Cardiac muscle cell (in vitro differentiated cells and primary cell): Measurements from ENCODE around the gene LRMDA. TPM values are rescaled to one million over a fixed set of nuclear protein-coding genes. Genes with fewer than 3 reads are reported as not detected.

Experiments used
- DNase-seq, 2 donors: peaks; one replicate each; pipeline versions ENCODE4 v3.0.0 to v3.0.0-alpha.2; 2010 to 2017; ENCODE audit warnings: low read depth in 1 of 2, low spot score in 1 of 2
- H3K27ac ChIP-seq: fragments of 200-600 bp; sonication (generic); 2 replicates; pipeline ENCODE4 v1.5.1; 2016
- H3K27me3 ChIP-seq: fragments of 200-600 bp; sonication (generic); 2 replicates; pipeline ENCODE4 v1.6.0; 2016; ENCODE audit warnings: control low read depth
- H3K36me3 ChIP-seq: fragments of 200-600 bp; sonication (generic); 2 replicates; pipeline ENCODE4 v1.5.1; 2016; ENCODE audit warnings: control low read depth
- H3K4me1 ChIP-seq: fragments of 200-600 bp; sonication (generic); 2 replicates; pipeline ENCODE4 v1.8.1; 2017; ENCODE audit warnings: low read depth, mild to moderate bottlenecking, mixed run types
- H3K4me3 ChIP-seq: fragments of 200-600 bp; sonication (generic); 2 replicates; pipeline ENCODE4 v1.5.1; 2016; ENCODE audit warnings: mild to moderate bottlenecking
- H3K9me3 ChIP-seq: fragments of 200-600 bp; sonication (generic); 2 replicates; pipeline ENCODE4 v1.5.1; 2017; ENCODE audit warnings: low read depth, mild to moderate bottlenecking, control low read depth
- CTCF ChIP-seq: IDR thresholded peaks from 2 replicates; pipeline ENCODE4 v1.5.1; 2012; ENCODE audit warnings: low read depth, mild to moderate bottlenecking, low read length
- polyA plus RNA-seq: library from polyadenylated mRNA; unstranded; fragments of >200 nt; fragmentation: Nextera tagmentation; extraction: Ambion mirVana; gene quantifications from 2 replicates; pipeline ENCODE4 v1.2.1, GENCODE V29; 2016
- total RNA-seq: library from RNA; depleted of rRNA; stranded (reverse); fragments of >200 nt; gene quantifications from 2 replicates; pipeline ENCODE4 v1.2.3, GENCODE V29; 2016

LRMDA gene
- total and polyA plus RNA-seq, 2 experiments from 2014 or later = 6.2 to 11.7 TPM

- H3K9me3 ChIP-seq = no peaks in the 10 kb centered on the region
- H3K4me1 ChIP-seq = no peaks in the 10 kb centered on the region
- no peak for DNase-seq
- no peaks in the 10 kb centered on the region for H3K27me3 ChIP-seq
- H3K27ac ChIP-seq = no peak overlapping the region
- H3K4me3 ChIP-seq = no peak overlapping the region
- no peaks in the 10 kb centered on the region for H3K36me3 ChIP-seq
- TF ChIP-seq CTCF = no peak
Observed at GRCh38 chr10:76023007-76023406, 591.6 kb downstream of the LRMDA start.

- H3K9me3 ChIP-seq = no peaks in the 10 kb centered on the region
- no peak overlapping the region for H3K4me3 ChIP-seq
- H3K27ac ChIP-seq = no peak overlapping the region
- no peak for TF ChIP-seq CTCF
- no peaks in the 10 kb centered on the region for H3K4me1 ChIP-seq
- H3K36me3 ChIP-seq = no peaks in the 10 kb centered on the region
- no peaks in the 10 kb centered on the region for H3K27me3 ChIP-seq
- DNase-seq = no peak
Observed at GRCh38 chr10:76024460-76025123, 593.2 kb downstream of the LRMDA start.

GRCh38 chr10:76025124-76025477, 593.7 kb downstream of the LRMDA start:
- Histone ChIP-seq H3K4me3 (no peak overlapping the region), H3K27me3 (no peaks in the 10 kb centered on the region), H3K4me1 (no peaks in the 10 kb centered on the region), H3K27ac (no peak overlapping the region), H3K36me3 (no peaks in the 10 kb centered on the region), H3K9me3 (no peaks in the 10 kb centered on the region)
- DNase-seq = no peak
- no peak for TF ChIP-seq CTCF

- no peak for TF ChIP-seq CTCF
- Histone ChIP-seq H3K27me3 (no peaks in the 10 kb centered on the region), H3K27ac (no peak overlapping the region), H3K4me3 (no peak overlapping the region), H3K9me3 (no peaks in the 10 kb centered on the region), H3K4me1 (no peaks in the 10 kb centered on the region), H3K36me3 (no peaks in the 10 kb centered on the region)
- no peak for DNase-seq
Observed at GRCh38 chr10:76026176-76026771, 594.9 kb downstream of the LRMDA start.

- Histone ChIP-seq H3K4me3 (no peak overlapping the region), H3K4me1 (no peaks in the 10 kb centered on the region), H3K27me3 (no peaks in the 10 kb centered on the region), H3K27ac (no peak overlapping the region), H3K9me3 (no peaks in the 10 kb centered on the region), H3K36me3 (no peaks in the 10 kb centered on the region)
- no peak for DNase-seq
- no peak for TF ChIP-seq CTCF
Observed at GRCh38 chr10:76026905-76027304, 595.5 kb downstream of the LRMDA start.
